Thymus (tissue), 11 donors: ENCODE results near the gene MAPK11. TPM values are rescaled to one million over a fixed set of nuclear protein-coding genes. Genes with fewer than 3 reads are reported as not detected.

ENCODE experiments used
- DNase-seq, 9 donors: peaks; one replicate each; pipeline ENCODE4 v3.0.0-alpha.2; 2013; ENCODE audit warnings: low spot score in 9 of 9, low read depth in 6 of 9, missing footprints in 1 of 9
- H3K27ac ChIP-seq, 2 donors: one replicate each; pipeline ENCODE4 v1.5.1; 2013; ENCODE audit warnings: control low read depth in 1 of 2, low read depth in 1 of 2, low read length in 1 of 2, mild to moderate bottlenecking in 1 of 2, moderate library complexity in 1 of 2
- H3K27me3 ChIP-seq, 2 donors: one replicate each; pipeline ENCODE4 v1.5.1; 2013; ENCODE audit warnings: low read length in 1 of 2; ENCODE audit not compliant: control insufficient read depth in 2 of 2, insufficient read depth in 1 of 2
- H3K36me3 ChIP-seq, 2 donors: one replicate each; pipeline ENCODE4 v1.5.1; 2013; ENCODE audit warnings: low read length in 1 of 2, mild to moderate bottlenecking in 1 of 2, moderate library complexity in 1 of 2; ENCODE audit not compliant: control insufficient read depth in 2 of 2, insufficient read depth in 2 of 2
- H3K4me1 ChIP-seq, 2 donors: one replicate each; pipeline ENCODE4 v1.5.1; 2013; ENCODE audit warnings: low read length in 2 of 2; ENCODE audit not compliant: control insufficient read depth in 2 of 2, insufficient read depth in 2 of 2
- H3K4me3 ChIP-seq, 2 donors: one replicate each; pipeline ENCODE4 v1.5.1; 2013; ENCODE audit warnings: low read length in 2 of 2, control low read depth in 1 of 2, mild to moderate bottlenecking in 1 of 2
- H3K9me3 ChIP-seq, 2 donors: one replicate each; pipeline ENCODE4 v1.5.1; 2013; ENCODE audit warnings: low read length in 1 of 2, mild to moderate bottlenecking in 1 of 2; ENCODE audit not compliant: control insufficient read depth in 2 of 2, insufficient read depth in 1 of 2
- WGBS: extraction: QIAGEN DNeasy Blood & Tissue Kit; methylation state at CpG from one replicate; pipeline ENCODE4 v1.1.7; 2013; 5-methylcytosine and 5-hydroxymethylcytosine counted together
- polyA plus RNA-seq: library from polyadenylated mRNA; stranded (reverse); fragments of 200-250 nt; gene quantifications from one replicate; pipeline ENCODE4 v1.2.3, GENCODE V29; 2013
- total RNA-seq: library from RNA; stranded (reverse); fragments of 120-200 nt; gene quantifications from one replicate; pipeline ENCODE4 v1.2.4, GENCODE V29; 2013
- donor health status: healthy.

The MAPK11 gene
- total and polyA plus RNA-seq, 2 donors = 3.7 to 17.7 TPM

DNA sequence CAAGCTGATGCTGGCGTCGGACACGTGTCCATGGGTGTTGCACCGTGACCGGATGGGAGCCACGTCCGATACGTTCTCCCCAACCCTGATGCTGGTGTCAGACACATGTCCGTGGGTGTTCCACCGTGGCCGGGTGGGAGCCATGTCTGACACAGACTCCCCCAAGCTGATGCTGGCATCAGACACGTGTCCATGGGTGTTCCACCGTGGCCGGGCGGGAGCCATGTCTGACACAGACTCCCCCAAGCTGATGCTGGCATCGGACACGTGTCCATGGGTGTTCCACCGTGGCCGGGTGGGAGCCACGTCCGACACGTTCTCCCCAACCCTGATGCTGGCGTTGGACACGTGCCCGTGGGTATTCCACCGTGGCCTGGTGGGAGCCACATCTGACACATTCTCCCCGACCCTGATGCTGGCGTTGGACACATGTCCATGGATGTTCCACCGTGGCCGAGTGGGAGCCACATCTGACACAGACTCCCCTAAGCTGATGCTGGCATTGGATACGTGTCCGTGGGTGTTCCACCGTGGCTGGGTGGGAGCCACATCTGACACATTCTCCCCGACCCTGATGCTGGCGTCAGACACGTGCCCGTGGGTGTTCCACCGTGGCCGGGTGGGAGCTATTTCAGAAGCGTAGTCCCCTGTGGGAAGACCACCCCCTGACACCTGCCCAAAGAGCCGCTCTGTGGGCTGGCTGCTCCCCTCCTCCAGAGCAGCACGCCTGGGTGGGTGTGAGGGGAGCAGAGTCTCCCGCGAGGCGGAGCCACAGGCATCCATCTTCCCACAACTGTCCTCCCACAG lies 49.4 kb downstream of the MAPK11 start:
- Histone ChIP-seq H3K36me3 (peaks cover 89 to 95% of the 10 kb centered on the region in 2 donors), H3K27me3 (no peaks in the 10 kb centered on the region), H3K4me1 (no peaks in the 10 kb centered on the region), H3K27ac (no peak overlapping the region), H3K4me3 (no peak overlapping the region), H3K9me3 (peaks cover 0 to 1% of the 10 kb centered on the region in 2 donors)
- DNase-seq = no peak
- 97% methylated on average over 45 of the region's 45 CpGs for WGBS

DNA sequence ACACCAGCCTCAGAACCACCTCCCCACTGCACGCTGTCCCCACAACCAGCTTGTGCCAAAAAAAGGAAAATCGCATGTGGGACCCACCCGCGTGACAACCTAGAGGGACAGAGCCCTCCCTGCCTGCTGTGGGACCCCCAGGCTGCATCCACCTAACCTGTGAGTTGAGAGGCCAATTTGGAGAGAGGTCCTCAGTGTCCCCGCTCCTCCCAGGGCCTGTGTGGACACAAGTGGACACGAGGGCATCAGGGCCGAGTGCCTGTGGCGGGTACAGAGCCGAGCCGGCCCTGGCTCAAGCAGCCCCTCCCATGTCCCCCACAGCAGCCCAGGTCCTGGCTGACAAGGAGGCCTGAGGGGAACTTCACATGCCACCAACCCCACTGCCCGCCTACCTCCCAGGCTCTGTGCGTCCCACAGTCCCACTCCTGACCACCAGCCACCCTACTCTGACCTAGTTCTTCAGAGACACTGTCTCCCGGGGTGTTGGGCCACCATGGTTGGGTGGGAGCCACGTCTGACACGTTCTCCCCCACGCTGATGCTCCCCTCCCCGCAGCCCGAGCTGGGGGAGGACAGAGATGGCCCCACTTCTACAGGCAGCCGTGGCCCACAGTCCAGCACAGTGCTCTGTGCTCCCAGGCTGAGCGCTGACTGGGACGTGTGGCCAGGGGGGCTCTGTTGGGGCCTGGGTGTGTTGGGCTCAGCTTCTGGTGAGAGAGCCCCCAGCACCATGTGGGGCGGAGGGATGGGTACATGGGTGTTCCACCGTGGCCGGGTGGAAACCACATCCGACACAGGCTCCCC lies 50.2 kb downstream of the MAPK11 start:
- no peaks in the 10 kb centered on the region for H3K4me1 ChIP-seq
- 97% methylated on average over 25 of the region's 25 CpGs for WGBS
- H3K27ac ChIP-seq = no peak overlapping the region
- peaks cover 89 to 95% of the 10 kb centered on the region in 2 donors for H3K36me3 ChIP-seq
- no peak overlapping the region for H3K4me3 ChIP-seq
- DNase-seq = no peak
- no peaks in the 10 kb centered on the region for H3K27me3 ChIP-seq
- peaks cover 1 to 2% of the 10 kb centered on the region in 2 donors for H3K9me3 ChIP-seq

DNA sequence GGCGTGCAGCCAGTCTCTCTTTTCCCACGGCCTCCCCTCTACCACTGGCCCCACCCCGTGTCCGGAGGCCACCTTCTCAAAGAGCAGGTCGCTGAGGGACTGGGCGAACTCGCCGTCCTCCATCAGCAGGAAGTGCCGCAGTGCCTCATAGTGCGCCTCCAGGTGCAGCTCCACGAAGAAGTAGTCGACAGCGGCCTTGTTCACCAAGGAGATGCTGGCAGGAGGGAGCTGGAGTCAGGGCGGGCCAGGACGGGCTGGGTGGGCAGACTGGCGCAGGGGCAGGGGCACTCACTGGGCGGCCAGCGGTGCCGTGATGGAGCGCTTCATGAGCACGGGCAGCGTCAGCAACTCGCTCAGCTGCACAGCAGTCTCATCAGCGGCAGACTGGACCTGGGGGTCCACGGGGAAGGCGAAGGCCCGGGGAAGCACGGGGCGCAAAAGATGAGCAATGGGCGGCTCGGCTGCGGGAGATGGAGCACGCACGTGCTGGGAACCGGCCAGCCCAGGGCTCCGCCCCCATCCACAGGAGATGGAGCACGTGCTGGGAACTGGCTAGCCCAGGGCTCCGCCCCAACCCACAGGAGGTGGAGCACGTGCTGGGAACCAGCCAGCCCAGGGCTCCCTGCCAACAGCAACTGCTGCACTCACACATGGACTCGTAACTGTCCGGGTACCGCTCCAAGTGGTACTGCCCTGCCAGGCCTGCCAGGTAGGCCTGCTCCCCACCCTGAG lies 51.0 kb downstream of the MAPK11 start:
- Histone ChIP-seq H3K4me1 (no peaks in the 10 kb centered on the region), H3K36me3 (peaks cover 91 to 92% of the 10 kb centered on the region in 2 donors), H3K27me3 (no peaks in the 10 kb centered on the region), H3K9me3 (peaks cover 1 to 2% of the 10 kb centered on the region in 2 donors), H3K27ac (no peak overlapping the region), H3K4me3 (no peak overlapping the region)
- DNase-seq = no peak
- WGBS = 85% methylated on average over 42 of the region's 42 CpGs

DNA sequence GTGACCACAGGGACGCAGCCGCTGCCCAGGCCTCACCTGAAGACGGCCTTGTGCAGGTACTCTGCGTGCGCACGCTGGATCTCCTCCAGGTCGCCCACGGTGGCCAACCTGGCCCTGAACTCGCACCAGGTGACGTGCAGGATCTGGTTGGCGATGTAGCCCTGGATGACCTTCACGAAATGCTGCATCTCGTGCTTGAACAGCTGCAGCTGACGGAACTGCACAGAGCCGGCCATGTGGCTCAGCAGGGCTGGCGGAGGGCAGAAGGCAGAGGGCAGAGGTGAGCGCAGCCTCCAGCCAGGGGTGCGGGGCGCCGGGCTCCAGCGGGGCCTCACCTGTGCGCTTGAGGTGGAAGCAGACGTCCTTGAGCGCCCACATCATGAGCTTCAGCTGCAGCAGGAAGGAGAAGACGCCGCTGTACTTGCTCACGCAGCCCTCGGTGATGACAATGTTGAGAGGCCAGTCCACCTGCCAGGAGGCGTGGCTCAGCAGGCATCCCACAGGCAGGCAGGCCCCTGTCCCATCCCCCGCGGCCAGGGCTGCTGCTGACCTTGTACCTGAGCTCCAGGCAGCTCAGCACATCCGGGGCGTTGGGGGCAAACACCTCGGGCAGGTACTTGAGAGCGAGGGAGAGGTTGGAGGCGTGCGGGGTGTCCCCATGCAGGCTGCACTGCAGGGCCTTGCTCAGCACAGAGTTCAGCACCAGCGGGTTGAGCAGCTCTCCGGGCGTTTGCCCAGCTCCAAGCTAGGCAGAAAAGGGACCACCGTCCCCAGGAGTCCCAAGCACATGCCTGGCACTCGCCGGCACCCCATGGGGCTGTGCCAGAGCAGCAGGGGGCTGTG lies 51.8 kb downstream of the MAPK11 start:
- no peaks in the 10 kb centered on the region for H3K27me3 ChIP-seq
- no peak for DNase-seq
- H3K4me1 ChIP-seq = no peaks in the 10 kb centered on the region
- no peak overlapping the region for H3K4me3 ChIP-seq
- H3K9me3 ChIP-seq = peaks cover 1 to 2% of the 10 kb centered on the region in 2 donors
- no peak overlapping the region for H3K27ac ChIP-seq
- H3K36me3 ChIP-seq = peaks cover 88 to 90% of the 10 kb centered on the region in 2 donors
- 95% methylated on average over 43 of the region's 43 CpGs for WGBS

DNA sequence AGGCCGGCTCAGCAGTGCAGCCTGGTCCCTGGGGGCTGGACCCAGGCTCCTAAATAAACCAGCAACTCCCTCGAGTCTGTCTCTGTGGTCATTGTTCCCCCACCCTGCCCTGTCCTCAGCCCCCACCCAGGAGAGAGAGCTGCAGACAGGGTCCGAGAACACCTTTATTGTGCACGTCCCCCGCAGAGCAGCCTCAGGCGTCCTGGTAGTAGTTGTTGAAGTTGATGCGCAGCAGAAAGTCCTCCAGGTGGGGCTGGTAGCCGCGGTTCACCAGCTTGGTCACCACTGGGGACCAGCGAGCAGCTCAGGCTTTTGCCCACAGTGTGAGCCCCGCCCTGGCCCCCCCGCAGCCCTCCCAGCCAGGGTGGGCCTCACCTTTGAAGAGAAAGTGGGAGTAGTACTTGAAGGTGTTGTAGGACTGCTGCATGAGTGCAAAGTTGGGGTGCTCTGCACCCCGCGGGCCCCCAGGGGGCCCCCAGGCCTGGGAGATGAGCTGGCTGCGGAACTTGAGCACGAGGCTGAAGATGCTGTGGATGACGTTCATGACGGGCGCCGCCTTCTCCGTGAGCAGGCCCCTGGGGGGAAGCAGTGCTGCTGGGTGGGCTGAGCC lies 52.5 kb downstream of the MAPK11 start:
- peaks cover 1 to 2% of the 10 kb centered on the region in 2 donors for H3K9me3 ChIP-seq
- H3K27ac ChIP-seq = no peak overlapping the region
- no peaks in the 10 kb centered on the region for H3K4me1 ChIP-seq
- 97% methylated on average over 21 of the region's 21 CpGs for WGBS
- no peak overlapping the region for H3K4me3 ChIP-seq
- no peak for DNase-seq
- no peaks in the 10 kb centered on the region for H3K27me3 ChIP-seq
- H3K36me3 ChIP-seq = peaks cover 89 to 90% of the 10 kb centered on the region in 2 donors

DNA sequence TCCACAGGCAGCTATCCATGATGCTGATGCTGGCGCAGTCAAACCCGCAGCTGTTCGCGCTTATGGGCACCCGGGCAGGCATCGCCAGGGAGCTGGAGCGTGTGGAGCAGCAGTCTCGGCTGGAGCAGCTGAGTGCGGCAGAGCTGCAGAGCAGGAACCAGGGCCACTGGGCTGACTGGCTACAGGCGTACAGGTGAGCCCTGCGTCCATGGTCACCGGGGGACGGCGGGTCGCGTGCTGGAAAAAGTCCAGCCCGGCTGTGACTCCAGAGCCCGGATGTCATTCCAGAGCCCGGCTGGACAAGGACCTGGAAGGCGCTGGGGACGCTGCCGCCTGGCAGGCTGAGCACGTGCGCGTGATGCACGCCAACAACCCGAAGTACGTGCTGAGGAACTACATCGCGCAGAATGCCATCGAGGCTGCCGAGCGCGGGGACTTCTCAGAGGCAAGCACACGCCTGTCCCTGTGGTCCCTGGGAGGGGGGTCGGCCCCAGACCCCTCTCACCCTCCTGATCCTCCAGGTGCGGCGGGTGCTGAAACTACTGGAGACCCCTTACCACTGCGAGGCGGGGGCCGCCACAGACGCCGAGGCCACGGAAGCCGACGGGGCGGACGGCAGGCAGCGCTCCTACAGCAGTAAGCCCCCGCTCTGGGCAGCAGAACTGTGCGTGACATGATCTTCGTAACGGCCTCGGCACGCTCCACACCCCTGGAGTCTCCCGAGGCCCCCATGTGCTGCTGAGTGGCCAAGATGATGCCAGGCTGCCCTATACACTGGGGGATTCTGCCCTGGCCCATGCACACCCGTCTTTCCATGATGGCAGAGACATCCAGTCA lies 53.3 kb downstream of the MAPK11 start:
- no peak for DNase-seq
- Histone ChIP-seq H3K4me1 (no peaks in the 10 kb centered on the region), H3K27ac (no peak overlapping the region), H3K36me3 (peaks cover 86 to 88% of the 10 kb centered on the region in 2 donors), H3K9me3 (peaks cover 1 to 2% of the 10 kb centered on the region in 2 donors), H3K4me3 (no peak overlapping the region), H3K27me3 (no peaks in the 10 kb centered on the region)
- WGBS = 96% methylated on average over 57 of the region's 57 CpGs

DNA sequence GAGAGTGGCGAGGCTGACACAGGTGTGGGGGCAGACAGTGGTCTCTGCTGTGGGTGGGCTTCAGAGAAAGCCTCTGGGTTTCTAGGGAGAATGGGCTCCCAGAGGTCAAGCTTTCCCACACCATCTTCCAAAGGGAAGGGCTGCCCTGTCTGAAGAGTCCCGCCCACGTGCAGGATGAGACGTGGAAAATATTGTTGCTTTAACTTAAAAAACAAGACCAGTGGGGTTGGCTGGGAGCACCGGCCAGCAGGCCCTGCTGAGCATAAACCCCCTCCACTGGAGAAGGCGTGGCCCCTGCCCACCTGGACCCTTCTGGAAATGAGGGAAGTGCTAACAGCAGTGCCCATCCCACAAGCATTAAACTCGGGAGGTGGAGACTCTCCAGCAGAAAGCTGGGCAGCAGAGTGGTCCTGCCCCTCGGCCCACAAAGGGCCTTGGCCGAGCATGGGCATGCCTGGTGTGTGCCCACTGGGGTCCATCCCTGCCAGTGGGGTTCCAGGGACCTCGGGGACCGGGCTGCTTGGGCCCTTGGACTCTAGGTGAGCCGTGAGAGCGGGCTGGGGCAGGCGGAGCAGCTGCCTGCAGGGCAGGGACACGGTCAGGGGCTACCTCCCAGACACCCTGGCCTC lies 54.0 kb downstream of the MAPK11 start:
- Histone ChIP-seq H3K9me3 (peaks cover 1 to 2% of the 10 kb centered on the region in 2 donors), H3K27me3 (no peaks in the 10 kb centered on the region), H3K4me1 (no peaks in the 10 kb centered on the region), H3K36me3 (peaks cover 80 to 82% of the 10 kb centered on the region in 2 donors), H3K4me3 (no peak overlapping the region), H3K27ac (no peak overlapping the region)
- no peak for DNase-seq
- 96% methylated on average over 15 of the region's 15 CpGs for WGBS
